D341Med (cell line): ENCODE data around the gene NEU4.
"Not testable (repeated sequence)": the region's sequence is repeated elsewhere in the genome, so short reads cannot be mapped to it uniquely, and the experiment has no call there.

ENCODE experiments used
- DNase-seq: peaks from one replicate; pipeline ENCODE4 v3.0.0; 2012; ENCODE audit warnings: low spot score

Gene NEU4

GRCh38 chr2:241775223-241776177 lies 33.5 kb upstream of the NEU4 start:
- DNase-seq, result peak; percentile 22

DNA sequence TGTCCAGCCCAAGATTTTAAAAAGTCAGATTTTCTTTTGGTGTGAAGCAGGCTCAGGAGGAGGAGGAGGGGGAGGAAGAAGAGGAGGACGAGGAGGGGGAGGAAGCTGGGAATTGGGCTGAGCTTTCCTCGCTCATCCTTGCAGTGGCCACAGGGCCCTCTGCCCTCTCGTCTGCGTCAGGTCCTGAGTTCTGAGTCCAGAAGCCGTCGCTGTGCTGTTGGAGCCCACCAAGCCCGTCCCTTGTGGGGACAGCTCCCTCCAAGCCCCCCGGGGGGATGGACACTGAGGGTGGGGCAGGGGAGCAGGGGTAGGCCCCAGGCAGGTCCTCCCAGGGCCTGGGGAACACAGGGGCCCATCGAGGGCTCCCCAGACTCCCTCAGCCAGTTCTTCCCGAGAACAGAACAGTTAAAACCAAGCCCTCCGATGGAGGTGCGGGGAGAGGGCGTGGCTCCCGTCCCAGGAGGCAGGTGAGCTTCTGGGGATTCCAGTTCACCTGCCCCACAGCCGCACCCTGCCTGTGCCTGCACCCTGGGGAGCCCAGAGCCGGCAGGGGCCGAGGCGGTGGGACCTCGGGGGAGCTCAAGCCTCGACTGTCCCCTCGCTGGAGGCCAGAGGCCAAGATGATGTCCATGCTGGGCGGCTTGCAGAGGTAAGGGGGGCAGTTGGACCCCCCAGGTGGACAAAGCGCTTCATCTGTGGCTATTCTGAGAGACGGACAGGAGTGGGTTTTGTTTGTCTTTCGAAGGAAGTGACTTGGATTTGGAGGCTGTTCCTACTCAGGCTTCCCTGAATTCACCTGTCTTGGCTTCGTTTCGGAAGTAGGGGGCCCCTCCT lies 32.4 kb upstream of the NEU4 start, which contains the start of gene GAL3ST2:
Gene GAL3ST2, plus strand, starts transcription at position 487 of the 834 bp plus-strand sequence. Its CDS starts 134 bp downstream, at position 621.
- peak; percentile 17 for DNase-seq

DNA sequence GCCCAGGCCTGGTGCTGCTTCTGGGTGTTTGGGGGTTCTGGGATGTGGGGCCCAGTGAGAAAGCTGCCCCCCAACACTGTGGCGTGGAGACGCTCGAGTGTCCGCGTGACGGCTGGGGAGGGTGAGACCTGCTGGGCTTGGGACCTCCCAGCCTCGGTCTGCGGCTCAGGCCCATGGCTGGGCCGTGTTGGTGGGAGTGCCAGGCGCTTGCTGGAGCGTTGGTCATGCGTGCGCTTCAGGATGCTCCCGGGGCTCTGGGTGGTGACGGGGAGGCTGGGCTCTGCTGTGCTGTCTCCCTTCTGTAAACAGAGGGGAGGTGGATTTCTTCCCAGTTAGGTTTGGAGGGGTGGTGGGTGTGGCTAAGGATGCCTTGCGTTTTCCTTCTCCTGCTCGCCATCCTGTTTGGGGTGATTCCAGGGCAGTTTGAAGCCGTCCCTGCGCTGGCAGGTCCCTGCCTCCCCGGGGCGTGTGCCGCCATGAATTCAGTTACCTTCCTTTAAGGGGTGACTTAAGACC lies 31.8 kb upstream of the NEU4 start:
- peak; percentile 28 for DNase-seq

DNA sequence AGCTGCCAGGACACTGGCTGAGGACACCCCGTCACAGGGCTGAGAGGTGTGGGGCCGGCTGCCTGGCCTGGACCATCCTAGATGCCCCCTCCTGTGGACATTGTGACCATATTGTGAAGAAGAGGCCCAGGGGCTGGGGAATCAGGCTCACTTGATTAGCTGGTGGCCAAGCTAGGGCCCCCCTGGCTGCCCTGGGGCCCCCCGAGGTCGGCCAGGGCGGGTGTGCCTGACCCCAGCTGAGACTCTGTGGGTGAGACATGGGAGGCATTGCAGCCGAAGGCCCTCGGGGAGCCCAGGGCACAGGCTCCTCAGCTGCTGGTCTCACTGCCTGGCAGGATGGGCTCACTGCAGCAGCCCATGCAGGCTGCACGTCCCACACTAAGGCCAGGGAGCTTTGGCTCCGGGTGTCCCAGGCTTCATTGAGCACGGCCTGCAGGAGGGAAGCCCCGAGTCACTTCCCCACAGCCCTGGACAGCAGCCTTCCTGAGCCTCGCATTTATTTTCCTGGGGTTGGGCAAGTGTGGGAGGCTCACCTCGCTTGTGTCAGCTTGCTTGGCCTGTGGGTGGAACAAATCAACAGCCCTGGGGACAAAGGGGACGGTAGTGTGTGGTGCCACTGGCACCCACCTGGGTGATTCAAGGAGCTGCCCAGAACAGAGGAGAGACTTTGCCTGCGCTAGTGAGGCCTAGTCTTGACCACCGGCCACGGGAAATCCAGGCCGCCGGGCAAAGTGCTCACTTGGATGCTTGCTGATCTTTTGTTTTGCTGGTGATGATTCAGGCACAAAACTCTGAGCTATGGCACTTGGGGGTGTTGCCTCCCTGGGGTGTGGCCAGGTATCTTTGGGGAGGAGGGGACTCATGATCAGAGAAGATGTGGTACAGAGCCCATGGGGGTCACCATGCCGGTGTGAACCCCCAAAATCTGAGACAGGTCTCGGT lies 31.0 kb upstream of the NEU4 start:
- peak; percentile 20 for DNase-seq

- no peak for DNase-seq
Measured at GRCh38 chr2:241780939-241781569, 27.9 kb upstream of the NEU4 start.

DNA sequence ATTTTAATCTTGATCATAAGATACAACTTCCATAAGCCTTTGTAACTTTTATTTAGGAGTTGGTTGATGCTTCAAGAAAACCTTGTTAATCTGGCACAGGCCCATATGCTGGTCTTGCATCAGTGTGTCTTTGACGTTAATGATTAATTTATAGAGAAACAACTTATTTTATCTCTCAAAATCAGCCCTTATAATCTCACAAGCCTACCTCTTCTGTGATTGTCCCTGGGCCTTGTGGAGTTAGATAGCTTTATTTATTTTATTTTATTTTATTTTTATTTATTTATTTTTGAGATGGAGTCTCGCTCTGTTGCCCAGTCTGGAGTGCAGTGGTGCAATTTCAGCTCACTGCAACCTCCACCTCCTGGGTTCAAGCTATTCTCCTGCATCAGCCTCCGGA lies 26.9 kb upstream of the NEU4 start:
- DNase-seq, result not testable (repeated sequence)

DNA sequence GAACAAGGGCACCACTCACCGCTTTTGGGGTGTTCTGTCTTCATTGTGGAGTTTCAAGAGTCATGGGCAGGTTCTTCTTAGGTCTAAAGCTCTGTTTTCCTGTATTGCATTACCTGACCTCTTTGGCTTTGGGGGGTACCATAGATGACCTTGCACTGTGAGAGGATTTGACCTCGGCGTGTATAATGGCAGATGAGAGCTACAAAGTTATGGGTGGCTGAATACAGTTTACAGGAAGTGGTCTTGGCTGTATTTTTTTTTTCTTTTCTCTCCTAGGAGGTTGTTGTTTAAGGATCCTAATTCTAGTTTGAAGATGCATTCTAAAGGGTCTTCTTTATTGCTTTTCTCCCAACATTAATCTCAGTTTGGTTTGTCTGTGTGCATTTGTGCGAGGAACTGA lies 20.9 kb upstream of the NEU4 start:
- DNase-seq, result no peak

DNA sequence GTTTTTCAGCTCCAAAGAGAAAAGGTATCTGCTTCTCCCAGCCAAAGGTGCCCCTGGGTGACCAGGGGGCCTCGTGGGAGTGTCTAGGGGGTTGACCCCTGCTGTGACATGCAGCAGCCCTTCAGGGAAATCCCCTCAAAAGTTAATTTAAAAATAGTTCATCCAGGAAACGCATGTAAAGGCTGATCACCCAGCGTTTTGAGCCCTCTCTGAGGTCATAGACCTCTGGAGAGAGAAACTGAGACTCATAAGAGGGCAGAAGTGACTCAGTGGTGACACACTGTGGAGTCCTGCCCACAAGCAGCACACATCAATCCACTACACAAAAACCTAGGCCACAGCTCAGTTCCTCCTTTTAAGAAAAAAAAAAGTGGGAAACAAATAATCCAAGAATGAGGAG lies 20.4 kb upstream of the NEU4 start:
- DNase-seq, result no peak

DNA sequence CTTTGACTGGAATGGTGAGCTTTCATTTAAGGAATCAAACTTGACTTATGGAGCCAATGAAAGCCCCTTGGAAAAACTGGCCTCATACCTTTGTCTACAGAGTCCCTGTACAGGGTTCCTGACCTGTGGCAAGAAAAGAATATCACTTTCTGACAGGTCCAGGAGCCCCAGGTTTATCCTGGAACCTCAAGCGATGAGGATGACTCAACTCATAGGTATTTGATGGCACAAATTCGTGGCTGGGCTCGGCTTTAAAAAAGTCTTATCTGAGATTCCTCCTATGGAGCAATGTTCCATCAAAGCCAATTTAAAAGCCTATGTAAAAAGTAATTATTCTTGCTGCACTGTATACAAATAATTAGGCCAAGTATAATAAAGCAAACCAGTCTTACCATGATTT lies 17.6 kb upstream of the NEU4 start:
- not testable (repeated sequence) for DNase-seq

DNA sequence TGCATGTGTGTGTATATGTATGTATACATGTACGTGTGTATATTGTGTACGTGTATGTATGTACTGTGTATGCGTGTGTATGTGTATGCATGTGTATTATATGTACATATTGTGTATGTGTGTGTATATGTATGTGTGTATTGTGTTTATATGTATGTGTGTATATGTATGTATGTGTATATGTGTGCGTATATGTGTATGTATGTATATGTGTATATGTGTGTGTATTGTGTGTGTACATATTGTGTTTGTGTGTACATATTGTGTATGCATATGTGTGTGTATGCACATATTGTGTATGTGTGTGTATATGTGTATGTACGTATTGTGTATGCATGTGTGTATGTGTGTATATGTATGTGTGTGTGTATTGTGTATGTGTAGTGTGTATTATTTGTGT lies 15.6 kb upstream of the NEU4 start:
- DNase-seq, result no peak

- DNase-seq, result no peak
Measured at GRCh38 chr2:241794250-241794823, 14.7 kb upstream of the NEU4 start.

- DNase-seq, result peak; percentile 5
Measured at GRCh38 chr2:241795021-241795999, 13.7 kb upstream of the NEU4 start.

- no peak for DNase-seq
Measured at GRCh38 chr2:241796209-241796608, 12.8 kb upstream of the NEU4 start.

GRCh38 chr2:241796610-241797138 lies 12.3 kb upstream of the NEU4 start:
- DNase-seq, result peak; percentile 18

DNA sequence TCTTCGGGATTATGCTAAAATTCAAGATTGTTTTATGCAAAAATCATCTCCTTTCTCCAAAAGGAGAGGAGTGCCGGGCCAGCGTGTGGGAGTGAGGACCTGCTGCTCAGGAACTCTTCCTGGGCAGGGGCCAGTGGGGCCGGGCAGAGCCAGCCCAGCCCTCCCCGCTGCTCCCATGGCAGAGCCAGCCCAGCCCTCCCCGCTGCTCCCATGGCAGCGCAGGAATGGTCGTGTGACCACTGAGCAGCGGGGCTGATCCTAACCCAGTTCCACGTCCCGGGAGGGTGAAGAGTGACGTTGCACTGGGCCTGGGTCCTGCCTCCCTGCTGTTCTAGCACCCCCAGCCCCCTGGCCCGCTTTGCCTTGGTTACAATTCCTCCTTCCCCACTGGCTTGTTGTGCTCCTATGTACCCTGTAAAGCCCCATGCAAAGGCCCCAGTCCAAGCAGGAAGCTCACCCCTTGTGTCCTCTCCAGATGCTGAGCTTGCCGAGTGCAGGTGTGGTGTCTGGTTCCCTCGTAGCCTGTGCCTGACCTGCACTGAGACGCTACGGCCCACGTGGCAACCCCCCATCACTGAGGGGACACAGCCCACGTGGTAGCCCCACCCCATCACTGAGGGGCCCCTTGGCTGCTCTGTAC lies 11.4 kb upstream of the NEU4 start:
- no peak for DNase-seq

- peak; percentile 18 for DNase-seq
Measured at GRCh38 chr2:241798081-241798630, 10.8 kb upstream of the NEU4 start.

- DNase-seq, result peak; percentile 14
Measured at GRCh38 chr2:241798631-241799521, 10.1 kb upstream of the NEU4 start.
